AG08395 (cell line): ENCODE results near the gene ABCA2.
"Not testable (repeated sequence)": the region's sequence is repeated elsewhere in the genome, so short reads cannot be mapped to it uniquely, and the experiment has no call there.

Experiments used
- DNase-seq: peaks from one replicate; pipeline ENCODE4 v3.0.0; 2012; ENCODE audit warnings: mixed read lengths, low spot score

Gene ABCA2

GRCh38 chr9:137064027-137064879, 36.2 kb upstream of the ABCA2 start:
- peak; percentile 69 for DNase-seq

- DNase-seq = no peak
These were observed 35.4 kb upstream of the ABCA2 start for GRCh38 chr9:137063311-137064026.

- not testable (repeated sequence) for DNase-seq
These were observed 34.8 kb upstream of the ABCA2 start for GRCh38 chr9:137062798-137063197.

- no peak for DNase-seq
These were observed 34.3 kb upstream of the ABCA2 start for GRCh38 chr9:137062384-137062783.

GRCh38 chr9:137058521-137059234, 30.6 kb upstream of the ABCA2 start:
- DNase-seq = no peak

- no peak for DNase-seq
These were observed 29.5 kb upstream of the ABCA2 start for GRCh38 chr9:137057545-137057944.

- DNase-seq = no peak
These were observed 28.8 kb upstream of the ABCA2 start for GRCh38 chr9:137056739-137057415.

- peak; percentile 67 for DNase-seq
These were observed 27.6 kb upstream of the ABCA2 start for GRCh38 chr9:137055385-137056364.

- DNase-seq = no peak
These were observed 26.9 kb upstream of the ABCA2 start for GRCh38 chr9:137054932-137055384.

- DNase-seq = no peak
These were observed 26.2 kb upstream of the ABCA2 start, which contains the start of gene ENTPD2 for GRCh38 chr9:137053944-137054931. TSS of gene ENTPD2 (minus strand) at chr9:137054061. CDS start at chr9:137053997, 64 bp downstream.

- no peak for DNase-seq
These were observed 25.2 kb upstream of the ABCA2 start for GRCh38 chr9:137052998-137053943.

- DNase-seq = no peak
These were observed 24.3 kb upstream of the ABCA2 start for GRCh38 chr9:137052293-137052692.

- DNase-seq = no peak
These were observed 23.2 kb upstream of the ABCA2 start for GRCh38 chr9:137051145-137051724.

- no peak for DNase-seq
These were observed 22.5 kb upstream of the ABCA2 start for GRCh38 chr9:137050570-137050969.

GRCh38 chr9:137049544-137050449, 21.8 kb upstream of the ABCA2 start:
- DNase-seq = peak; percentile 55

- no peak for DNase-seq
These were observed 20.9 kb upstream of the ABCA2 start for GRCh38 chr9:137048655-137049543.
